IPS-20b (cell line): Measurements from ENCODE around the gene TBC1D16.

Source experiments
- H3K27ac ChIP-seq: one replicate; pipeline ENCODE4 v1.5.1; 2013; ENCODE audit warnings: low read length
- H3K27me3 ChIP-seq: 2 replicates; pipeline ENCODE4 v1.6.1; 2013; ENCODE audit warnings: mild to moderate bottlenecking, low read length, inconsistent platforms; ENCODE audit not compliant: insufficient read depth
- H3K36me3 ChIP-seq: 2 replicates; pipeline ENCODE4 v1.6.1; 2013; ENCODE audit warnings: low read depth, mild to moderate bottlenecking, inconsistent platforms, low read length, moderate library complexity; ENCODE audit not compliant: insufficient read depth
- H3K4me1 ChIP-seq: 2 replicates; pipeline ENCODE4 v1.6.1; 2013; ENCODE audit warnings: mild to moderate bottlenecking, control low read depth, inconsistent platforms, low read length, moderate library complexity; ENCODE audit not compliant: insufficient read depth
- H3K4me3 ChIP-seq: 2 replicates; pipeline ENCODE4 v1.5.1; 2013; ENCODE audit warnings: mild to moderate bottlenecking, low read length, inconsistent platforms
- H3K9ac ChIP-seq: 2 replicates; pipeline ENCODE4 v1.6.1; 2013; ENCODE audit warnings: low read depth, mild to moderate bottlenecking, inconsistent platforms, low read length, moderate library complexity
- H3K9me3 ChIP-seq: 2 replicates; pipeline ENCODE4 v1.6.1; 2013; ENCODE audit warnings: mild to moderate bottlenecking, low read depth, low read length, inconsistent platforms; ENCODE audit not compliant: insufficient read depth

The TBC1D16 gene

GRCh38 chr17:79914813-79915740 lies 120.6 kb downstream of the TBC1D16 start:
- Histone ChIP-seq H3K9ac (no peak overlapping the region), H3K4me1 (no peaks in the 10 kb centered on the region), H3K4me3 (no peak overlapping the region), H3K27me3 (no peaks in the 10 kb centered on the region; the same call in 1 of the 2 replicates), H3K27ac (no peak overlapping the region), H3K36me3 (no peaks in the 10 kb centered on the region), H3K9me3 (no peaks in the 10 kb centered on the region)

GRCh38 chr17:79913896-79914812 lies 121.5 kb downstream of the TBC1D16 start:
- Histone ChIP-seq H3K9me3 (no peaks in the 10 kb centered on the region), H3K27ac (no peak overlapping the region), H3K4me1 (no peaks in the 10 kb centered on the region), H3K9ac (no peak overlapping the region), H3K27me3 (no peaks in the 10 kb centered on the region; the same call in 1 of the 2 replicates), H3K36me3 (no peaks in the 10 kb centered on the region), H3K4me3 (no peak overlapping the region)

- no peak overlapping the region for H3K4me3 ChIP-seq
- H3K27ac ChIP-seq: no peak overlapping the region
- no peaks in the 10 kb centered on the region for H3K4me1 ChIP-seq
- no peaks in the 10 kb centered on the region for H3K36me3 ChIP-seq
- H3K9ac ChIP-seq: no peak overlapping the region
- no peaks in the 10 kb centered on the region for H3K9me3 ChIP-seq
- no peaks in the 10 kb centered on the region; the same call in 1 of the 2 replicates for H3K27me3 ChIP-seq
These were observed 122.2 kb downstream of the TBC1D16 start for GRCh38 chr17:79913451-79913850.

DNA sequence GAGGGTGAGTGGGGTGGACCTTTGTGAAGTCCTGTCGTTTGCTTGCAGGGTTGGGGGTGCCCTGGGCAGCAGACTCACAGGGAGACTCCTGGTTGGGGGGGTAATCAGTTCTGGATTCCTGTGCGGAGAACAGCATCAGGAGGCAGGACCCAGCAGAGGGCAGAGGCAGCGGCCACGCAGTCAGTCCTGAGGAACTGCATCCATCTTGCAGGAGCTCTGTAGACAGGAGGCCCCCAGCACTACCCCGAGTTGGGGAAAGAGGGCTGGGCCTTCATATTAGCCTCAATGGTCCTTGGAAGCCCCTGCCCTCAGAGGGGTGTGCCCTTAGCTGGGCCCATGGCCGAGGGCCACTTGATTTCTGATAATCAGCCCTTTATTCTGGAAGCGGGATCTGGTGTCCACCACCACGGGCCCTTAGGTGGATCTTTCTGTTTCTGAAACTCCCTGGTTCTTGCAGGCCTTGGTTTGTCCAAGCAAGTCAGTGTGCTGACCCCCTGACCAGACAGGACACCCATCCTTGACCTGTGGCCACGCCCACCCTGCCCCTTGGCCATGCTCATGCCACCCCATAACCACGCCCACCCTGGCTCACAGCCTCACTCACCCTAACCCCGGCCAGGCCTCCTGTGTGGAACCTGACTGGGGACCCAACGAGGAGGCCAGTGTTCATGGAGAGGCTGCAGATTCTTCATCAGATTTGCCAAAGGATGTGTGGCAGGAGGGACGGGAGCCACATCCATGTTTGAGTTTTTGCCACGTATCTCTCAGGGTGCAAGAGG lies 122.9 kb downstream of the TBC1D16 start:
- Histone ChIP-seq H3K4me3 (no peak overlapping the region), H3K27me3 (no peaks in the 10 kb centered on the region; the same call in 1 of the 2 replicates), H3K9me3 (no peaks in the 10 kb centered on the region), H3K9ac (no peak overlapping the region), H3K36me3 (no peaks in the 10 kb centered on the region), H3K27ac (no peak overlapping the region), H3K4me1 (no peaks in the 10 kb centered on the region)

DNA sequence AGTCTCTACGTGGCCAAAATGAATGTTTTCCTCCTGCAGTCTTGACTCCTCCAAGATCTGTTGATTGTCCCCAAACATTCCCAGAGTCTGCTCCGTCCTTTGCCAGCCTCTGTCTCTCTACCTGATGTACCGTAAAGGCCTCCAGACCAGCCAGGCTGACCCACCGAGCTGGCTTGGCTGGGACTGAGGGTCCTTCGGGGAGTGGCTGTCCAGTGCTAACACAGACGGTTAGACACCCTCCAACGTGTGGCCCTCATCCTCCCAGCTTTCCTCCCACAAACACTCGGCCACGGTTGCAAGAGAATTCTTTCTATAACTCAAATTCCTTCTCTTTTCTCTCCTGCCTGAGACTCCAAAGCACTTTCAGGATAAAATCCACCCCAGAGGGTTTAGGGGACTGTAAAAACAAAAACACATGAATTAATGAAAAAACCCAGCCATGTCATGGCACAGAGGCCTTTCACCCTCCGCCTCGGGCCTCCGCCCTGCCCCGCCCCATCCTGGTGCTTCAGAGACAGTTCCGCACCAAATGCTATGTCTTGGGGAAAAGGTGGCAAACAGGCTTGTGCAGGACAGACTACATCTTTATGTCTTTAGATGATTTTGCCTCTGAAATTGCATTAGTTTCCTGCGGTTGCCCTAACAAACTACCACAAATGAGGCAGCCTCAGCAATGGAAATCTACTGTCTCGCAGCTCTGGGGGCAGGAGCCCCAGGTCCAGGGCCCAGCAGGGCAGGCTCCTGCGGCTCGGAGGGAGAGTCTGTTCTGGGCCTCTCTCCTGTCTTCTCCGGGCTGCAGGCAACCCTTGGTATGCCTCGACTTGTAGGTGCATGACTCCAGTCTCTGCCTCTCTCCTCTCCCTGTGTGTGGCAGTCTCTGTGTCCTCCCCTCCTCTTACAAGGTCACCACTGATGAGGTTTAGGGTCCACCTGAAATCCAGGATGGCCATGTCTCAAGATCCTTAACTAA lies 124.0 kb downstream of the TBC1D16 start:
- H3K27ac ChIP-seq: no peak overlapping the region
- H3K36me3 ChIP-seq: no peaks in the 10 kb centered on the region
- no peaks in the 10 kb centered on the region for H3K4me1 ChIP-seq
- no peak overlapping the region for H3K4me3 ChIP-seq
- no peaks in the 10 kb centered on the region; the same call in 1 of the 2 replicates for H3K27me3 ChIP-seq
- H3K9ac ChIP-seq: no peak overlapping the region
- no peaks in the 10 kb centered on the region for H3K9me3 ChIP-seq

- H3K36me3 ChIP-seq: no peaks in the 10 kb centered on the region
- no peak overlapping the region for H3K27ac ChIP-seq
- H3K4me3 ChIP-seq: no peak overlapping the region
- no peaks in the 10 kb centered on the region for H3K9me3 ChIP-seq
- H3K4me1 ChIP-seq: no peaks in the 10 kb centered on the region
- no peak overlapping the region for H3K9ac ChIP-seq
- H3K27me3 ChIP-seq: peaks cover 3% of the 10 kb centered on the region
These were observed 124.7 kb downstream of the TBC1D16 start for GRCh38 chr17:79910985-79911361.

- H3K9ac ChIP-seq: no peak overlapping the region
- H3K27ac ChIP-seq: no peak overlapping the region
- no peak overlapping the region for H3K4me3 ChIP-seq
- H3K36me3 ChIP-seq: no peaks in the 10 kb centered on the region
- no peaks in the 10 kb centered on the region for H3K9me3 ChIP-seq
- peaks cover 4% of the 10 kb centered on the region for H3K27me3 ChIP-seq
- H3K4me1 ChIP-seq: no peaks in the 10 kb centered on the region
These were observed 126.6 kb downstream of the TBC1D16 start for GRCh38 chr17:79909121-79909520.

GRCh38 chr17:79907850-79908249 lies 127.8 kb downstream of the TBC1D16 start:
- H3K9ac ChIP-seq: no peak overlapping the region
- H3K27me3 ChIP-seq: peaks cover 4% of the 10 kb centered on the region
- no peak overlapping the region for H3K4me3 ChIP-seq
- no peaks in the 10 kb centered on the region for H3K4me1 ChIP-seq
- H3K36me3 ChIP-seq: no peaks in the 10 kb centered on the region
- no peaks in the 10 kb centered on the region for H3K9me3 ChIP-seq
- H3K27ac ChIP-seq: no peak overlapping the region

GRCh38 chr17:79907217-79907715 lies 128.4 kb downstream of the TBC1D16 start:
- H3K9ac ChIP-seq: no peak overlapping the region
- H3K4me1 ChIP-seq: no peaks in the 10 kb centered on the region
- no peaks in the 10 kb centered on the region for H3K36me3 ChIP-seq
- no peaks in the 10 kb centered on the region for H3K9me3 ChIP-seq
- H3K27ac ChIP-seq: no peak overlapping the region
- H3K27me3 ChIP-seq: peaks cover 8% of the 10 kb centered on the region
- H3K4me3 ChIP-seq: no peak overlapping the region

DNA sequence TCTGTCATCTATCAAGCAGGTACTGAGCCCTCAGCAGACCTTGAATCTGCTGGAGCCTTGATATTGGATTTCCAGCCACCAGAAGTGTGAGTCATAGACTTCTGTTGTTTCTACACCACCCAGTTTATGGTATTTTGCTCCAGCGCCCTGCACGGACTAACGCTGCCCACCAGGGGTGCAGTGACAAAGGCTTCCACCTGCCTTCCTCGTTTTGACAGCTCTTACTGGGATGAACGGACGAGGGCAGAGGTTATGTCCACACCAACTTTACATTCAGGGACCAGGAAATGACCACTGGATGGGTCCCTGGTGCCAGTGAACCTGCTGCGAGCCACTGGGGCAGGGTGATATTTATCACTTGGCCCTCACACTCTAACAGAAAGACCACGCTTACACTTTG lies 129.8 kb downstream of the TBC1D16 start:
- no peaks in the 10 kb centered on the region for H3K36me3 ChIP-seq
- H3K9ac ChIP-seq: no peak overlapping the region
- no peak overlapping the region for H3K4me3 ChIP-seq
- peaks cover 8% of the 10 kb centered on the region for H3K27me3 ChIP-seq
- H3K27ac ChIP-seq: no peak overlapping the region
- H3K9me3 ChIP-seq: no peaks in the 10 kb centered on the region
- no peaks in the 10 kb centered on the region for H3K4me1 ChIP-seq
